Ramos (cell line): Measurements from ENCODE around the gene PCGF2.

Source experiments
- in situ Hi-C: fragments of 300-500 bp; cut with MboI; formaldehyde crosslinking; loops from one replicate; pipeline ENCODE4 v1.14.3; 2022; ENCODE audit warnings: low sequenced_read_pairs; ENCODE audit not compliant: unreplicated experiment

PCGF2 gene

GRCh38 chr17:38704606-38705522 lies 43.3 kb downstream of the PCGF2 start, which contains the start of gene MLLT6:
TSS of gene MLLT6 (plus strand) at chr17:38705273. CDS start at chr17:38705633, 360 bp downstream.
- in situ Hi-C loops, result no loop called here

DNA sequence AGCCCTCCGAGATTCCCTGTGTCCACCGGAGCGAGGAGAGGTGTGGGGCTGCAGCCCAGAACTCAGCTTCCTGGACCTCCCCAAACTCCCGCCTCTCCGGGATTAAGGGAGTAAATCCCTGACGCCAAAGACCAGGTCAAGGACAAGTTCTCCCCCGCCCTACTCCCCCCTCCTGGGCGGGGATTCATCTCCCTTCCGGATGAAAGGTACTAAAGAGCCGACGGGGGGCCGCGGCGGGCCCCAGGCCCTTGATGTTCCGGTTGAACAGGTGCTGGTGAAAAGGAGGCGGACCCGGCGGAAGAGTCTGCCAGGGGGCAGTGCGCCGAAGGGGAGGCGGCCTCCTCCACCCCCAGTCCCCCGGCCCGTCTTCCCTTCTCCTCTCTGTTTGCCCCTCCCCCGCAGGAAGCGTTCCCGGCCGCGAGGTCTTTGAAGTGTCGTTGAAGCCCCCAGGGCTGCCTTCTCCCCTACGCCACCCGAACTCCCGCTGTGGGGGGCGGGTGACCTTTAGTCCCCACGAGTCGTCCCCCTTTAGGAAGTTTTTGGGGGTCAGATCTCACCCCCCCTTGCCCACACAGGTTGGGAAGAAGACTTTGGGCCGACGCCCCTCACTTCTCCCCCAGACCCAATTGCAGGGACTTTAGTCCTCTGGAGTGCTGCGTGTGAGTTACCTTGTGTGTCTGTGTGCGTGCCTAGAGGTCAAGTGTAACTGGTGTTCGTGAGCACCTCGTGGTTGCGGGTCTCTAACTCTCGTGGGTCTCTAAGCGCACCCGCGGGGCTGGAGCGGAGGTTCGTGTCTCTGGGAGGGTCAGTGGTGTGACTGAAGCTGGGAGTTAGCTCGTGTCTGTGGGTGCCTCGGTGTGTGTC lies 44.2 kb downstream of the PCGF2 start:
- in situ Hi-C loops, result no loop called here

DNA sequence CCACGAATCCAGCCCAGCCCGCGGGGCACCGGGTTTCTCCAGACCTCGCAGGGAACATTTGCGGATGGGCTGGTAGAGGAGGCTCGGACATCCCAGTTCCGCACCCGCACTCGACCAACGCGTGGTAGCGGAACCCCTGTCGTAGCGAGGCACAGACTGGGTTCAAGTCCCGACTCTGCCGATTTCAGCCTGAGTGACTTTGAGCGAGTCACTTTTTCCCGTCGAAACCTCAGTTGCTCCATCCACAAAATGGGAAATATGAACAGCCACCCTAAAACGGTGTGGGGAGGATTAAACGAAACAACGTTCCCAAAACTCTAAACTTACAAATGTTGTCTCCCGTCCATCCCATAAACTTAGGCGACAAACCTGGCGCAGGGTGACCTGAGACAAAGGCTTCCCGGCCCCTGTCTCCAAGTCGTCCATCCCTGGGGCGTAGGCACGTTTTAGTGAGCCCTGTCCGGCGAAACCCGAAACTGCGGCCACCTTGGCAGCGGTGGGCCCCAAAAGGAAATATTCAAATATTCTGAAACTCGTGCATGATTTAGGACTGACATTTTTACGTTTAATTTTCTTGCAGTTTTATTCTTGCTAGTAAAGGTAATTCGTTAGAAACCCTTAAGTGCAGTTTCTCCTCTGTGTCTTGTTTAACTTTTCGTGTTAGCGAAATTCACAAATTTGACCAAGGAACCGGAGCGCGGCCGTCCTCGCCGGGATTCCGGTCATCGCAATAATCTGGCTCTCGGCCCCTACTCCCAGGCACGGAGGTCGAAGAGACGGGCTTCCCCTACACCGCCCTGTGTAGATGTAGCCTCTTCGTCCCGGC lies 45.0 kb downstream of the PCGF2 start:
- in situ Hi-C loops, result no loop called here

DNA sequence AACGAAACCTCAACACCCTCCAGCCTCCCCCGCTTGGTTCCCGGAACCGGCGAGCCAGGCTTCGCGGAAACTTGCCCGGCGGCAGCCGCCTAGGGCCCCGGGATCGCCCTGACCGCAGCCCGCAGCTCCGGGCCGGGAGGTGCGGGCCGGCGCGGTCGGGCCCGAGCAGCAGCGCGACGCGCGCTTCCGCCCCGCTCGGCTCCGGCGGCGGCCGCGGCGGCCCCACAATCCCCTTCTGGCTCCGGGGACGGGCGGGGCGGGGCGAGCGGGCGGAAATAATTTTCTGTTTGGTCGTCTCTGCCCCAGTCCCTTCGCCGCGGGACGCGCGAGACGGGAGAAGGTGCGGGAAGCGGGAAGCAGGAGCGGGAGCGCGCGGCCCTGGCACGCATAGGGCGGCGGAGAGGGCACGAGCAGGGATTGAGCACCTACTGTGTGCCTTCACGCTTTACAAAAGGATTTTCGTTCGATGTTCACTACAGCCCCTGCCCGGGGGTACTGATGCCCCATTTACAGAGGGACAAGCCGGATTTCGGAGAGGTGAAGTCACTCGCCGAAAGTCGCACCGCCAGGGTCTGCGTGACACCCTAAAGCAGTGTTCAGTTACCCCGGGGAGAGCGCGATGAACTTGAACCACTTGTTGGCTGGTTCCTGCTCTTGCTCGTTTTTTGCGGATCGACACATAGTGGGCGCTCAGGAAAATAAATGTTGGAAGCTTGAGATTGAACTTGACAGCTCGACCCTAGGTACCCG lies 45.8 kb downstream of the PCGF2 start:
- in situ Hi-C loops, result no loop called here

DNA sequence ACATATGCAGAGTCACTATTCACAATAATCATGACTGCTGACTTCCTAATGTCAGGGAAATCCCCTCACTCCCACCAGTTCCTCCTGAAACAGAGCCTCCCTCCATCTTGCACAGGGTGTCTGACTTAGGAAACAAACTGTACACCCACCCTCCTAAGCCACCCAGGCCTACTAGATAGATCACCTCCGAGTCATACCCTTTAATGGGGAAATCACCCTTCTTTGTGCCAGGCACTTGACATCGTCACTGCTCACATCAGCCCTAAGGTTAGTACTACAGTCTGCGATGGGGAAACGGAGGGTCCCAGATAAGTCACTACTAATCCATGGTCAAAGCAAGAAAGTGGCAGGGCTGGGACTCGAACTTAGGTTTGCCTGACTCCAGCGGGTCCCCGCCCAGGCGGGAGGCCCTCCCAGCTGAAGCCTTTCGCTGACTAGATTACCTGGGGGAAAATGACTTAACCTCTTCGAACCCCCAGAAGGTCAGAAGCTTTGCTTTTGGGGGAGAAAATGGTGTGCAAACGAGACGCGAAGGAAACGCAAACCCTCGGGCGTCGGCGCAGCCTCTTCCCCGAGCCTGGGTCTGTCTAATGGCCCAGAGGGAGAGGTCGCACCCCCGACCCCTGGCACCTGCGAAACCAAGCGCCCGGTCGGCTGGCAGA lies 46.5 kb downstream of the PCGF2 start:
- in situ Hi-C loops, result no loop called here

DNA sequence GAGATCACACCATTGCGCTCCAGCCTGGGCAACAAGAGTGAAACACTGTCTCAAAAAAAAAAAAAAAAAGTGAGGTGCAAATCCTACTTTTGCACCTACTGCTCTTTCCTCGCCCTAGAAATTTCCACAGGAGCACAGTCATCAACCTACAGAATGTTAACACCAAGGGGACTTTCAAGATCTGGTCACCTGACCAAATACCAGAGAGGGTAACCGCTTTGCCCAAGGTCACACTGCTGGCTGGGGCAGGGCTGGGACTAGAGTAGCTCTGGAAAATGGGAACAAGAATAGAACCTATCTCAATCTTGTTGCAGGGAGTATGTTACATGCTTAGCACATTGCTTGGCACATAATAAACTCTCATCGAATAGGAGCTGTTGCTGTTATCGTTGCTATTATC lies 49.4 kb downstream of the PCGF2 start:
- in situ Hi-C loops, result no loop called here

DNA sequence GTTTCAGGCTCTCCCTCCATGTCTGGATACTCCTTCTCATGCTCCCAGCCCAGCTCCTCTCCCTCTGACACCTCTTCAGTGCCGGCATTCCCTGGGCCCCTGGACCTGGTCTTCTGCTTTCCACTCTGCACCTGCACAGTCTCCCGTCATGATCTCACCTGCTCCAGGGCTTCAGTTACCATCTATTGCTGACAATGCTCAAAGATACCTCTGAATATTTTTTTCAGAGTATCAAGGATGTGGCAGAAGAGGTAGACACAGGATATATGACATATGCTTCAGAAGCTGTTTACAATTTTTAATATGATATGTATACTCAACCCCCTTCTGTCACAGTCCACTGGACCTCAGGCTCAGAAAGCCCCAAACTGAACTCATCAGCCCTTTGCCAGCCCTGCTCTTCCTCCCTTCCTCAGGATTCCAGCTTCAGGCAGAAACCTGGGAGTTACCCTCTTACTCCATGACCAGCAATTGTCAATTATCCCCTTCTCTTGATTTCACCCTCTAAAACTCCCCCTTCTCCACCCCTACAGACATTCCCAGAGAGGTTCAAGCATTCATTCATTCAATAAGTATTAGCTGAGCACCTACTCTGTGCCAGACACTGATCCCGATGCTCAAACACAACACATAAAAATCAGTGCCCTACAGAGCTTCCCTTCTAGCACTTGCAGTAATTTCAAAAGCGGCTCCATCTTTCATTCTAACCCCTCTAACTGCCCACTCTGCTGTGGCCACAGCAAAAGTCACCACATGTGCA lies 50.9 kb downstream of the PCGF2 start:
- in situ Hi-C loops, result no loop called here

DNA sequence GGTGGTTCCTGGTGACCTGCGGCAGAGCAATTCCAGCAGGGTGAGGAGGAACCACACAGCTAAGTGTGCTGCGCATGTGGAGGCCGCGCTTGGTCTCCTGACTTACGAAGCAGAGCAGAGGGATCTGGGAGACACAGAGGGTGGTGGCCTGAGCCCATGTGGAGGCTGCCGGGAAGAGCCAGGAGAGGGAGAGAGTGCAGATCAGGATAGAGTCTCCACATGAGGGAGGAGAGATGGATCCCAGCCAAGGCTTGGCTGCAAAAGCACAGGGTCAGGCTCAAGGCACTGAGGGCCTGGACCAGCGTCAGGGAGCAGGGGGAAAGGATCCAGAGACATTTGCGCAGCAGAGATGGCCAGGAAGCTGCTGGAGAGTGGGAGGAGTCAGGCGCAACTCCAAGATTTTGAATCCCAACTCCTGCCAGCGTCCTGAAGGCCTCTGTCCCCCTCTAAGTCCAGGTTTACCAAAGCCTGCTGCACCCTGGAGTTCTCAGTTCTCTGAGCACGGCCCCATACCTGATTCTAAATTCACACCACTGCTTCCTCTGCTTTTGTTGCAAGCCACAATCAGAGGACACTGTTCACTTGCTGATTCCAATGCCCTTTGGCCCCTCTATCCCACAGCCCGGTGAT lies 54.3 kb downstream of the PCGF2 start:
- in situ Hi-C loops, result no loop called here

DNA sequence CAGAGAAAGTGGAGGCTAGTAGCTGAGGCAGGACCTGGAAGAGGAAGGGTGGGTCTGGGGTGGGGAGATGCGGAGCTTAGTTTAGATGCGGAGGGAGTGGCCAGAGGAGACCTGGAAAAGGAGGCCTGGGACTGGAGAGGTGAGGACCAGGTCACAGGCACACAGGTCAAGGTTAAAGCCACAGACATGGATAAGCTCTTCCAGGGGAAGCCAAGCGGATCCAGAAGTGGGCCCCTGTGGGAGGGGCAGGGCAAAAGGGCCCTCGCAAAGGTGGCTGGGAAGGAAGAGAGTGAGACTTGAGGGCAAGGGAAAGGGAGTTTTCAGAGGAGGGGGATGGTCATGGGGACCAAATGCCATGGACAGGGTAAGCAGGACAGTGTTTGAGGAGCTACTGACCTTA lies 57.0 kb downstream of the PCGF2 start:
- in situ Hi-C loops, result no loop called here

GRCh38 chr17:38690386-38690785 lies 57.8 kb downstream of the PCGF2 start:
- in situ Hi-C loops, result no loop called here

GRCh38 chr17:38687286-38687685 lies 60.9 kb downstream of the PCGF2 start:
- in situ Hi-C loops, result no loop called here

DNA sequence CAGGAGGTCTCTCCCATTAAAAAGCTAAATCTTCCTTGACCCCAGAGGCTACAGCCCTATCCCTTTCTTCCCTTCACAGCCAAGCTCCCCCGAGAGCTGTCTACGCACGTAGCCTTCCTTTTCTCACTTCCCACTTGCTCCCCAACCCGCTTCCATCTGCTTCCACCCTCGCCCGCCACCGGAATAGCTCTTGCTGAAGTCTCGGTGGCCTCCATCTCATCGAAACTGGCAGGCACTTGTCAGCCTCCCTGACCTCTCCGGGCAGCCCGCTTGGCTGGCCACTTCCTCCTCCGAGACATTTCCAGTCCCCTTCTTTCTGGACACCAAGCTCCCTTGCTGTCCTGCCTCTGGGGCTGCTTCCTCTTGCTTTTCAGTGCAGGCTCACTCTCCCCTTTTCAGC lies 62.6 kb downstream of the PCGF2 start:
- in situ Hi-C loops, result no loop called here
